Activated T-cell treated with anti-CD3 and anti-CD28 coated beads for 48 hours (primary cell): ENCODE measurements around the gene CTCF.

Experiments
- DNase-seq: peaks from one replicate; pipeline ENCODE4 v3.0.0-alpha.2; 2020; ENCODE audit warnings: low read depth

CTCF gene

DNA sequence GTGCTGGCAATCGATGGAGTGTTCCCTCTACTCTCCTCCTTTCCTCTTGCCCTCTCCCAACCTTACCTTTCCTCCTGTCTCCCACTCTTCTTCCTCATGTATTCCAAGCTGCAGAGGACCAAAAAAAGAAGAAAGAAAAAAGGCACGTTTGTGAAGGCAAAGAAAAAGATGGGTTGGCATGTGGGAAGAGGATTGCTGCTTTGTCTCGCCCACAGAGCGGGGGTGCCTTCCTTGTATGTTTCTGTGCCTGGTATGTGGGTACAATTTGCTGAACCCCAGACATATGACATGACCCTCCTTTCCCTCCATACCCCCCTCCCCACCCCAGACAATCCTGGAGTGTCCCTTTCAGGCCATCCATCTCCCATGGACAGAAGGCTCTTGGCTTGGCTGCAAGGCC, 13.1 kb upstream of the CTCF start:
- no peak for DNase-seq

DNA sequence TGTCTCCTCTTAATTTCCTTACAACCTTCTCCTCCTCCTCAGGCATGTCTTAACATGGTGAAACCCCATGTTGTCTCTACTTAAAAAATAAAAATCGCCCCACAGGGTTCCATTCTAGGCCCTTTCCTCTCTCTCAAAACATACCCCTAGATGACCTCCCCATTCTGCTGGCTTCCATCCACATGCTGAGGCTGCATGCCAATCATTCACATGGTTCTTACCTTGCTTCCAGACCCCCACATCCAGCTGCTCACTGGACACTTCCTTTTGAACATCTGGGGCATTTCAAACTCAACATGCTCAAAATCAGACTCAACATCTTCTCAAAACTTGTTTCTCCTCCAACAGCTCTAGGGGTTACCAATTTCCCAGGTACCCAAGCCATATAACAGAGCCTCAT, 12.4 kb upstream of the CTCF start:
- DNase-seq = no peak

DNA sequence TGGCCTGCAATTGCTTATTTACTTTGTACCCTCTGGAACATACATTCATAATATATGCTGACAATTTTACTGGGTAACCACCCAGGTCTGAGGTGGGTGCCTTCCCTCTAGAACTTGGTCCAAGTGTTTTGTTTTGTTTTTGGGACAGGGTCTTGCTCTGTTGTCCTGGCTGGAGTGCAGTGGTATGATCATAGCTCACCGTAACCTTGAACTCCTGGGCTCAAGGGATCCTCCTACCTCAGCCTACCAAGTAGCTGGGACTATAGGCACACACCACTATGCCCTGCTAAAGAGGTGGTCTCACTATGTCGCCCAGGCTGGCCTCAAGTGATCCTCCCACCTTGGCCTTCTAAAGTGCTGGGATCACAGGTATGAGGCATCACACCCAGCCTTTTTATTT, 11.2 kb upstream of the CTCF start:
- DNase-seq = no peak

DNA sequence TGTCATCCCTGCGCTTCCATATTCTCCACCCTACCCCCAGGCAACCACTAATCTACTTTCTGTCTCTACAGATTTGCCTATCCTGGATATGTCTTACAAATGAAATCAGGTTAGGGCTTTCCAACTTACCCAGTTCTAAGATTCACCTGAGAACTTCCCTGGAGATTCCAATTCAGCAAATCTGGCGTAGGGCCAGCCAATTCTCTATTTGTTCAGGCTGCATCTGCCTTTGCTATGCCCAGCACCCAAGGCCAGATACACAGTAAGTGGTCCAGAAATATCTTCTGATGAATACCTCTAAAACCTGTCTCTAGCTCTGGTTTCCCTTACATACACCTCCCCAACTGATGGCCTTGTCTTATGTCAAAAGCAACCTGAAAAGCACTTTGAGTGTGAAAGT, 10.4 kb upstream of the CTCF start:
- no peak for DNase-seq

DNA sequence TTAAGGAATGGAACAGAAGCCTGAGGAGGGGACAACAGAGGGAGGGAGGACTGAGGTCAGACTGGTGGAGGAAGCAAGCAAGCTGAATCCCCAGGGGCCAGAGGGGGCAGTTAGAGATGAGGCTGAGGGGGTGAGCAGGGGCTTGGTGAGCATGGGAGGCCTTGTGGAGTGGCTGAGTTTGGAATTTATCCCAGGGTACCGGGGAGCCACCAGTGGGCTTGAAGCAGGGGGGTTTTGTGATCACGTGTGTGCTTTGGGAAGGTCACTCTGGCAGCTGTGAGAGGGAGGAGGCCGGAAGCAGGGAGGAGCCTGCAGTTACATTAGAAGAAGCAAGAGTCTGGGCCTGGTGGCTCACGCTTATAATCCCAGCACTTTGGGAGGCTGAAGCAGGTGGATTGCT, 9.8 kb upstream of the CTCF start:
- DNase-seq = no peak

DNA sequence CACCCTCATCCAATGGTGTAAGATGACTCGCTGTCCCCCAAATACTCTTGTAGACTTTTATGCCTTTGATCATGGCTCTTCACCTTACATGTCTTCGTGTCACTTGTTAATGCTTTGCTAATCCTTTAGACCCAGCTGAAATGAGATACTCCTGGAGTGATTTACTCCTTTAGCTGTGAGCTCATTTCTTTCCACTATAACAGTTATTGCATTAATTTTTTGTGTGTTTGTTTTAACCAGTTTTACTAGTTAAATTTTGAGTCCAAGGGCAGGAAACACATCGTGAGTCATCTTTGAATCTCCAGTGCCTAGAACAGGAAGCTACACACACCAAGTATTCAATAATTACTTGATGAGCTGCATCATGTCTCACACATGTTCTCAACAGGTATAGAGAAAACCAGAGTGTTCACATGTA, 6.5 kb upstream of the CTCF start:
- DNase-seq = no peak

DNA sequence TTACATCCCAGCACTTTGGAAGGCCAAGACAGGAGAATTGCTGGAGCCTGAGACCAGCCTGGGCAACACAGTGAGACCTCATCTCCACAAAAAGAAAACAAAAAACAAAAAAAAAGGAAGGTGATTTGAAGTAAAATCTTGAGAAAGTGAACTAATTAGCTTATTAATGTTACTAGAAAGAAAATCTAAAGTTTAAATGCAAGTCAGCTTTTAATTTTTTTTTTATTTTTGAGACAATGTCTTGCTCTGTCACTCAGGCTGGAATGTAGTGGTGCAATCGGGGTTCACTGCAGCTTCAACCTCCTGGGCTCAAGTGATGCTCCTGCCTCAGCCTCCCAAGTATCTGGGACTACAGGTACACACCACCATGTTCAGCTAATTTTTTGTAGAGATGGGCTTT, 3.5 kb upstream of the CTCF start:
- DNase-seq = no peak

DNA sequence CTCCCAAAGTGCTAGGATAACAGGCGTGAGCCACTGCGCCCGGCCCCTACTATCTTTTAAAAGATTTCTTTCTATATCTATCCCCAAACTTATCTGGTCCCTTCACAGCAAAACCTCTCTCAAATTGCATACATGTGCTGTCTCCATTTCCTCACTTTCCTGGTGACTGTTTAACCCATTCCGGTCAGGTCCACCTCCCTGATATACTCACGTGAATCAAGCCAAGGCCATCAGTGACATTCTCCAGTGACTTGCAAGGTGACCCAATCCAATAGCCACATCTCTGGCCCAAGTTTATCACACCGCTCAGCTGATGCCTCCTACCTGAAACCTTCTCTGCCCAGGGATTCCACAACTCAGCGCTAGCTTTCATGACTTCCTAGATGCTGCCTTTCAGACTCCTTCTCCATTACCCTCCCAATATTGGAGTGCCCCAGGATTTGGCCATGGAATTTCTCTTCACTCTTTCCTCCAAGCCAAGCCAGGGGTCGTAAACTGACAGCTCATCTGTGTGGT, 1.4 kb upstream of the CTCF start:
- DNase-seq = no peak

DNA sequence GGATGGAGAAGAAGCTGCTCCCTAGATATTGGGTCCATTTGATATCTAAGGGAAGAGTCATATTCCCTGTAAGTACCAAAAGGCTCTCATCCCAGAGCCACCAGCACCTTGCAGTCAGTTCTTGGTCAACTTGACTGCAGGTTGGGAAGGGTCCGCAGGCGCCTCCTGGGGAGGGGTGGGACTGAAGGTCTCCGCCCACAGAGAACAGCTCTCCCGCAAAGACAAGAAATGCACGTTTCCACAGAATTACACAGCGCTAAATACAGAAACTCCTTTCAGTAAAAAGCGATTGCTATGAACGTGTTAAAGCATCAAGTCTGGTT, 864 bp upstream of the CTCF start:
- DNase-seq = no peak

DNA sequence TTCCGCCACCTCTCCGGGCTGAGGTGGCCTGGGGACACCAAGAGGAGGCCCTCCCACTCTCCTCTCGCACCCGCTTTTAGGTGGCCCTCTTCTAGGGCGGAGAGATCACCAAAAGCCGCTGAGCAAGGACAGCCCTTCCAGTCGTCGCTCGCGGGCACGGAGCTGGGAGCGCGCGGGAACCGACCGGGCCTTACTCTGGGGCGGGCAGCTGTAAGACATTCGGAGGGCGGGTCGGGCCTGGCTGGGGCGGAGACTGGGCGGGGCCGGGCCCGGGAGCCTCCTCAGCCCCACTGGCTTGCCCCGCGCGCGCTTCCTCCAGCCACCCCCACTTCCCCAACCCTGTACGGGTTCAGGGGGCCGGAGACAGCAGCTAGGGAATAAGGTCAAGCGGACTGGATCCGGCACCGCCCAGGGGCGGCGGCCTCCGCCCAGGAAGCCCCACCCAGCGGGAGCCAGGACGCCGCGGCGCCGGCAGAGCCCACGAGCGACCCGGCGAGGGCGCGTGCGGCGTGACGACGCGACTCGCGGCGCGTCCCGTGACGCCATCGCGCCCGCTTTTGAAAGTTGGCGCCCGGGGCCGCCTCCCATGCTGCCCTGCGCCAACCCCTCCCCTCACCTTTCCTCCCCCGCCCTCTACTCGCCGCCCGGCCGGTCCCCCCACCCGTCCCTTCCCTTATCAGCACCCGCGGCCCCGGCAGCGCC, 351 bp upstream of the CTCF start:
- DNase-seq = peak; percentile 99

DNA sequence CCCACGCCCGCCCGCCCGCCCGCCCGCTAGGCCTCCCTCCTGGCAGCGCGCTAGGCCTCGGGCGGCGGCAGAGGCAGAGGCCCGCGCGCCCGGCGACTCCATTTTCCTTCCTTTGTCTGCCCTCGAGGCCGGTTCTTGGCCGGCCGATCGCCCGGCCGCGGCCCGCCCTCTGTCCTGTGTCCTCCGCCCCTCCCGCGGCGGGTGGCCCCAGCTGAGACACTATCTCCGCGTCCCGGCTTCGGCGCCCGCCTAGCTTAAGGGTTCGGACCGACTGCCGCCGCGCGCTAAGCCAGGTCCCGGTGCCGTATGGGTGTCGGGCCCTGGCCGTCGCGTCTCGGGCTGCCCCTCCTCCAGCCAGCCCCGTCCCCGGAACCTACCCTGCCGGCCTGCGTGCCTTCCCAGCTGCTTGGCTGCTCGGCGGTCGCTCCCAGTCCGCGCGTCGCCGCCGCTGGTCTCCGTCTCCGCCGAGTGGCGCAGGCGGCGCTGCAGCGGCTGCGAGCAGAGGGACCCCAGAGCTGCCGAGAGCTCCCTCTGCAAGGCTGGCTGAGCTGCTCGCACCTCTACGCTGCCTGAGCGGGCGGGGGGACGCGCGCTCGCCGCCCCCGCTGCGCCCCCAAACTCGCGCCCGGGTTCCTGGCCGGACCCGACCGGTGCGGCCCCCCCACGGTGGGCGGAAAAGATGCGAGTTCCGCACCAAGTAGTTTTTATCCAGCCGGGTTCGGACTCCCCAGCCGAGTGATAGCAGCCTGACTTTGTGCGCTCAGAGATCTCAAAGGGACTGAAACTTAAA, 787 bp downstream of the CTCF start:
- peak; percentile 54 for DNase-seq

DNA sequence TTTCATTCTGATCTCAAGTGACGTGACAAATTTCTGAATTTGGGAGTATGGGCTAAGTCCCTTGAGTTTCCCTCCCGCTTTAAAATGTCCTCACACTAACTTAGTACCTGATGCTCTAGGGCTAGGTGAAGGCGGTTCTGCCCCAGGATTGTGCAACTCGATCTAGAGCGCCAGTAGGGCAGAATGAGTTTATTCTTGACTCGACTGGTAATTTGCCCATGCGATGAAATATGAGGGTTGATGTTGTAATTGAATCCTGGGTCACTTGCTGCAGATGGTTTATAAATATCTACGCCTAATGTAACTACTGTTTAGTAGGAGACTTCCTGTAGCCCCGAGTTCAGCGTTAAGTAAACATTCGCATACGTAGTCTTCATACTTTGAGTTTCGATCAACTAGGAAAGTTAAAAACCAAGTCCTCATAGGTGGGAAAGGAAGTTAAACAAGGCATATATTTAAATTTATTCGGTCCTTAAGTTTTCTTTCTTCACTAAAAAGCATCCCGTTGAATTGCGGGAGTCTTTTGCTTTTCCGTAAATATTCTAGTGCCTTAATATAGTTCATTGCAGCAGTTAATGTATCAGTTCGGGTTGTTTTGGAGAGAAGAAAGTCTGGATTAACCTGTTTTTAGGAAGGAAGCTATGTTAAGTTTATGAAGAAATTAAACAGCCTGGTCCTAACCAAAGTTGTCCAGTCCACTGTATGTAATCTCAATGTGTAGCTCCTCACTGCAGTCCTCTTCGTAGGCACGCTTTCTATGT, 1.6 kb downstream of the CTCF start:
- DNase-seq = no peak

DNA sequence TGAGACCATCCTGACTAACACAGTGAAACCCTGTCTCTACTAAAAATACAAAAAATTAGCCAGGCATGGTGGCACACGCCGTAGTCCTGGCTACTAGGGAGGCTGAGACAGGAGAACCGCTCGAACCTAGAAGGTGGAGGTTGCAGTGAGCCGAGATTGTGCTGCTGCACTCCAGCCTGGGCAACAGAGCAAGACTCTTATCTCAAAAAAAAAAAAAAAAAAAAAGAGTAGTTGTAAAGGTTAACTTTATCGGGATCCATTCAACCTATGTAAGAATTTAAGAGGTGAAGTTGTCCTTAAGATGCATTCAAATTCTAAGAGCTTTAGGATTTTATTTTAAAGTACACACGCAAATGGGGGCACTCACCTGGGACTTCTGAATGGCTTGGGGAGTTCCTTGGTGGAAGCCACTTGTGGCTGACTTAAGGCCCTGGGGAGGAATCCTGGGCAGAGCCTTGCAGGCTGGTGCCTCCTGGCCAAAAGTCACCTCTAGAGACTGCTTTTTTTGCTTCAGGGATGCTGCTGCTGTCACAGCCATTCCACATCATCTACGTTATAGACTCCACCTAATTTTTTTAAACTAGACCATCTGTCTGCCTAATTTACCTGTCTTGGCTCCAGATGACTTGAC, 3.3 kb downstream of the CTCF start:
- no peak for DNase-seq

DNA sequence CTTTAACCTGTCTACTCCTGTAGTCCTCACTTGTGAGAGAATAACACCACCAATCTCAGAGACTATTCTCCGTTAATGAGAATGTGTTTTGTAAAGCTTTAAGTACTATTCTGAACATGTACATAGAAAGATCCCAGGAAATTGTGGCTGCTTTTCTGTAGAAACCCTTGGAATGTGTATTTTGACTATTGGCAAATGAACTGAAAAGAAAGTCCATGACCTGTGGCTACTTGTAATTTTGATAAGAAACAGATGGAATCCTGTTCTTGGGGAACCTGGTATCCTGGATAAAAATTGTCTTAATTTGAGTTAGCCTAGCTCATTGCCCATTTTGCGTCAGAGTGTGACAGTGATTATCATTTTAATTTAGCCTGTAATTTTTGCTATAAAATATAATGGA, 9.1 kb downstream of the CTCF start:
- DNase-seq = no peak

DNA sequence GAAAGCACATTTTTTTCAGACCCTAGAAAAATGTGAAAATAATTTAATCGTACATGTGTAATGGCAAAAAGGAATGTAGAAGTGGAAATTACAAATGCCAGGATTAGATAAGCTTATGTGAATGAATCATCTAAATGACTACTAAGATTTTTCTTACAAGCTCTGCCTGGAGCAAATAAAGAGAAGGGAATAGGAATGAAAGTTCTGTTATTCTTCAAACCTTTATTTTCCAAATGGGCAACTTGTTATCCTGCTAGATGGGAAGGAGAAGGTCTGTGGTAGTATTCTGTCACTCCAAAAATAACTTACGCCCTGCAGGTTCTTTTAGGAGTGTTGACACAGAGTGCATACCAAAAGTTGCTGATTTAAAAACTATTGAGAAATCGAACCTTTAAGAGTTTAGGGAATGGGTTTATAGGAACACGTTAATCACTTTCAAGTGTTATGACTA, 9.7 kb downstream of the CTCF start:
- no peak for DNase-seq

DNA sequence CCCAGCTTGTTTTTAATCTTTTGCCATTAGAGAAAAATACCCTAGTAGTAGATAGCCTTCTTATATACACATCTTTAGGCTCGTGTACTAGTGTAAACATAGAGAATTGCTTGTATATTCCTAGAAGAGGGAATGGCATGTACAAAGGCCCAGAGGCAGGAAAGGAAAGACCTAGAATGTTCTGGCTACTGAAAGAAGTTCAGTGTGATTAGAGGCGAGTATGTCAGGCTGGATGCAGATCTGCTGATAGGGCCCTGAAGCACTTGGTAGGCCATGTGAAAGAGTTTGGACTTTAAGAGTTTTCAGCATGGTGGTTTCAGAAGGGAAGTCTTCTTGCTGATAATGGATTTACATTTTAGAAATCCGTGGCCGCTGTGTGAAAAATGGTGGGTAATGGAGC, 17.4 kb downstream of the CTCF start:
- DNase-seq = no peak

DNA sequence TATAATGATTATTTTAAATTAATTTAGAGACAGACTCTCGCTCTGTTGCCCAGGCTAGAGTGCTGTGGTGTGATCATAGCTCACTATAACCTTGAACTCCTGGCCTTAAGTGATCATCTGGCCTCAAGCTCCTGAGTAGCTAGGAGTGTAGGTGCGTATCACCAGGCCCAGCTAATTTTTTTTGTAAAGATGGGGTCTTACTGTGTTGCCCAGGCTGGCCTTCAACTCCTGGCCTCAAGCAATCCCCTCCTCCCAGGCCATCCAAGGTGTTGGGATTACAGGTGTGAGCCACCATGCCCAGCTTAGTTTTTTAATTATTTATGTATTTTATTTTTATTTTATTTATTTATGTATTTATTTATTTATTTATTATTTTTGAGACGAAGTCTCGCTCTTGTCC, 17.9 kb downstream of the CTCF start:
- DNase-seq = no peak

DNA sequence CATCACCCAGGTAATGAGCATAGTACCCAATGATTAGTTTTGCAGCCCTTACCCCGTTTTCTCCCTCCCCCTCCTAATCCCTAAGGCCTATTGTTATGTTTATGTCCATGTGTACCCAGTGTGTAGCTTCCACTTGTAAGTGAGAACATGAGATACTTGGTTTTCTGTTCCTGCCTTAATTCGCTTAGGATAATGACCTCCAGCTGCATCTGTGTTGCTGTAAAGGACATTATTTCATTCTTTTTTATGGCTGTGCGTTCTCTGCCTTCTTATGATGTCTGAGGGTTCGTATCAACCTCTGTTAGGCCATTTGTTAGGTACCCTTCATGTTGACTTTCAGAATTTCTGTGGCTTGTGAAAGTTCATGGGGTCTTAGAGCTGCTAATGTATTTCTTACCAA, 31.0 kb downstream of the CTCF start:
- no peak for DNase-seq

DNA sequence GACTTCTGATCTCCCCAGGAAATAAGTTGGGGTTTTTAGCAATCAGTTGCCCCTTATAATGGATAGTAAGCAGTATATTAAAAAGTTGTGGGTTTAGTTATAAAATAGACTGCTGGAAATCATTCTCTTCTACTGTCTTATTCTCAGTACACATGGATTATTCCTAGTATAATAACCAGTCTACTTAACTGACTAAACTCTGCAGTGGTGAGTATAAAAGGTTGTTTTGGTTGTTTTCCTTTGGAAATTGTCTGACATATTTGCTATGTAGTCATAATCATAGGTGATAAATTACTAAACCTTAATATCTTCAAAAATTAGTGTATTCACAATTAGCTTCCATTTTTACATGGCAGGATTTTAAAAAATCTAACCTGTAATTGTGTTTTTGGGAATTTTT, 31.4 kb downstream of the CTCF start:
- no peak for DNase-seq

DNA sequence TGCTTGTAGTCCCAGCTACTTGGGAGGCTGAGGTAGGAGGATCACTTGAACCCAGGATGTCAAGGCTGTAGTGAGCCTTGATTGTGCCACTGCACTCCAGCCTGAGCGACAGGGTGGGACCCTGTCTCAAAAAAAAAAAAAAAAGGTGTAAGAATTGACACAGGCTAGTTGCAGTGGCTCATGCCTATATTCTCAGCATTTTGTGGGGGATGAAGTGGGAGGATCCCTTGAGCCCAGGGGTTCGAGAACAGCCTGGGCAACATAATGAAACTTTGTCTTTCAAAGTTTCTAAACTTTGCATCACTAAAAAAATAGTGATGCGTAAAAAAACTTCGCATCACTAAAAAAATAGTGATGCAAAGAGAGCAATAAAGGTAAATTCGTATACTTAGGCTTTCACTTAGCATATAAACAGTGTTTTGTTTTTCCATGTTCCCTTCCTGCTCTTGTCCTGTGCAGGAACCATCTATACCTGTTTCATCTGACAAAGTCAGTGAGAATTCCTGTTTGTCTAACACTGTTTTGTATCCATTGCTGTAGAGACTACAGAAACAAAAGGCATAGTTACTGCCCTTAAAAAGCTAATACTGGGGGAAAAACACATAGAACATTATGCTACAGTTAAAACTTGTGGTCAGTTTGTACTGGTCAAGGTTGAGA, 32.1 kb downstream of the CTCF start:
- no peak for DNase-seq

DNA sequence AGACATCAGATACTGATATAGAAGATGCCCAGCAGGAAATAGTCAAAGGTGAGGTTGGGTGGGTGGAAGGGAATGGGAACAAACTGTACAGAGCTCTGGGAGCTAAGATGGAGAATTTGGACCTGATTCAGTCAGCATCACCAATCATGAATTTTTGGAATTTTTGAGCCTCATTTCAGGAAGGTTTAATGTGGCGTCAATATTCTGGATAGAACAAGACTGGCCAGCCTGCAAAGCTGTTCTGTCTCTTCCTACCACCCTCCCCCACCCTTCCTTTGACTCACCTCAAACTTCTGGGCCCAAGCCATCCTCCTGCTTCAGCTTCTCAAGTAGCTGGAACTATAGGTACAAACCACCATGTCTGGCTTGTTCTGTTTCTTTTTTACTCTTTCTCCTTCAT, 32.6 kb downstream of the CTCF start:
- DNase-seq = peak; percentile 3

DNA sequence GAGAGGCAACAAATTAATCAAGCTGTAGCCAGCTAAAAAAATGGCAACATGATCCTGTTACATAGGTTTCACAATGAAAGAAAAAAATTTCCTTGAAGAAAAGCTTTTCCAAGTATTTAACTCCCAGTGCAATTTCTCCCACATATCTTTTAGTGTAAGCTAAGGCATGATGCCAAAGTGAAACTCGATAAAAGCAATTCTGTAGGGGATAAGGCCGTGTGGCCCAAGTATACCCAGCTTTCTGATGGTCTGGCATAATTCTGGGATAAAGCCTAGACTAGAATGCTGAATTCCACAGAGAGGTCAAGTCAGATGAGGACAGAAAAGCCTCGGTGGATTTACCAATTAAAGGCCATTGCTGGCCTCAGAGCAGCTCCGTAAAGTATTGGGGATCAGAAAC, 36.2 kb downstream of the CTCF start:
- DNase-seq = no peak
